Airway epithelial cell (primary cell): Measurements from ENCODE around the gene IL32. TPM values are rescaled to one million over a fixed set of nuclear protein-coding genes. Genes with fewer than 3 reads are reported as not detected.

Experiments
- total RNA-seq: library from RNA; depleted of rRNA; stranded (reverse); fragments of >200 nt; gene quantifications from 2 replicates; pipeline ENCODE4 v1.2.3, GENCODE V29; 2015

The IL32 gene
- 10.1 and 10.9 TPM in 2 replicates for total RNA-seq

DNA sequence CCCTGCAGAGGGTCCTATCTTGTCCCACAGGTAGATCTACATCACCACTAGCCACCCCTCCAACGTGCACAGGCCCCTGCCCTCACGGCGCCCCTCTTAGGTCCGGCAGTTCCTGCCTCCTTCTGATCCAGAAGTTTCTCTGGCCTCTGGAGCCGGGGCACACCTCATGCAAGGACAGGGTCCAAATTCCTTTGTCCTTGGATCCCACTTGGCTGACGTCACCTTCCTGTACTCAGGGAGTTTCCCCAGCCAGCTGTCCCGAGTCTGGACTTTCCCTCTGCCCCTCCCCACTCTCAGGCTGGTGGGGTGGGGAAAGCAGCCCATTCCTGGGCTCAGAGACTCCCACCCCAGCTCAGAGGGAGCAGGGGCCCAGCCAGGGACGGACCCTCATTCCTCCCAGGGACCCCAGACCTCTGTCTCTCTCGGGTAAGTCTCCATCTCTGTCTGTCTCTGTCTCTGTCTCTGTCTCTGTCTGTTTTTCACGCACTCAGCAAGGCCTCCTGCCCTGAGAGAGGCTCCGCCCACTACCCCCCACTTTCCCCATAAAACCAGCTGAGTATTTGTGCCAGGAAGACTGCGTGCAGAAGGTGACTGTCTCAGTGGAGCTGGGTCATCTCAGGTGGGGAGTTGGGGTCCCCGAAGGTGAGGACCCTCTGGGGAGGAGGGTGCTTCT, at the start of gene IL32:
IL32 (plus strand) TSS at position 572 of the 673 bp plus-strand sequence. CDS start 172 bp downstream, outside the sequence.

DNA sequence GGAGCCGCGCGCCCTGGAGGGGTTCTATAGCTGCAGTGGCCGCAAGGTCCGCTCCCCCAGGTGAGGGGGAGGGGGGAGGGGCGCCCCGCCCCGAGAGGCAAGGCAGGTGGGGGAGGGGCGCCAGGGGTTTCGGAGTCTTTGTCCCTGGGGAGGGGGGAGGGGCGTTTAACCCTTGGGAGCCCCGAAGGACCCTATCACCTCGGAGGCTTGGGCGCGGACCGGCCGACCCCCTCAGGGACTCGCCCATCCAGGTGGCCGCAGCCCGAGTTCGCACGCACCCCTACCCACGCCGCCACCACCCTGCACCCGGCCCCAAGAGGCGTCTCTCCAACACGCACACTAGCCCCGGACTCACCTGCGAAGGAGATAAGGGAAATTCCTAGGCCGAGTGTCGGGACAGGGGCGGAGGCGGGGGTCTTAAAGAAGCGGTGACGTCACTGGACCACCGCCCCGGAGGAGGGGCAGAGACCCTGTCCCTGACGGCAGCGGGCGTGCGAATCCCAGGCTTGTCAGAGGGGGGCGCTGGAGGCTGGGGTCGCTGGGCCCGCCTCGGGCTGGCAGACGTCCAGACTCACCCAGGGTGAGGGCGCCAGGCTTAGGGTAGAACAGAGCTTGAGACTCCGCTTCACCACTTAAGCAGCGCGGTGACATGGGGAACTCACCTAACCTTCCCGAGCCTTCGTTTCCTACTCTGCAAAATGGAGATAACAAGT, 47.5 kb upstream of the IL32 start, which contains the start of gene CLDN6:
CLDN6 (minus strand) TSS at position 390 of the 713 bp plus-strand sequence. CDS start 2,162 bp downstream, outside the sequence.

DNA sequence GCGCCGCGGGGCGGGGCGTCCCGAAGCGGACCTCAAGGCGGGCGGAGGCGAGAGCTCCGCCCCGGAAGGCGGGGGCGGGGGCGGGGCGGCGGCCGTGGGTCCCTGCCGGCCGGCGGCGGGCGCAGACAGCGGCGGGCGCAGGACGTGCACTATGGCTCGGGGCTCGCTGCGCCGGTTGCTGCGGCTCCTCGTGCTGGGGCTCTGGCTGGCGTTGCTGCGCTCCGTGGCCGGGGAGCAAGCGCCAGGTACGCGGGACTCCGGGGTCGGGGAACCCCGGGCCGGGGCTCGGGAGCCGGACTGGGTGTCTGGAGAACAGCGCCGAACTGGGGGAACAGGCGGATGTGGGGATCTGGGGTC, 45.2 kb upstream of the IL32 start, which contains the start of gene TNFRSF12A:
TNFRSF12A (plus strand) TSS at position 122 of the 357 bp plus-strand sequence; CDS start at position 152, 30 bp downstream.

DNA sequence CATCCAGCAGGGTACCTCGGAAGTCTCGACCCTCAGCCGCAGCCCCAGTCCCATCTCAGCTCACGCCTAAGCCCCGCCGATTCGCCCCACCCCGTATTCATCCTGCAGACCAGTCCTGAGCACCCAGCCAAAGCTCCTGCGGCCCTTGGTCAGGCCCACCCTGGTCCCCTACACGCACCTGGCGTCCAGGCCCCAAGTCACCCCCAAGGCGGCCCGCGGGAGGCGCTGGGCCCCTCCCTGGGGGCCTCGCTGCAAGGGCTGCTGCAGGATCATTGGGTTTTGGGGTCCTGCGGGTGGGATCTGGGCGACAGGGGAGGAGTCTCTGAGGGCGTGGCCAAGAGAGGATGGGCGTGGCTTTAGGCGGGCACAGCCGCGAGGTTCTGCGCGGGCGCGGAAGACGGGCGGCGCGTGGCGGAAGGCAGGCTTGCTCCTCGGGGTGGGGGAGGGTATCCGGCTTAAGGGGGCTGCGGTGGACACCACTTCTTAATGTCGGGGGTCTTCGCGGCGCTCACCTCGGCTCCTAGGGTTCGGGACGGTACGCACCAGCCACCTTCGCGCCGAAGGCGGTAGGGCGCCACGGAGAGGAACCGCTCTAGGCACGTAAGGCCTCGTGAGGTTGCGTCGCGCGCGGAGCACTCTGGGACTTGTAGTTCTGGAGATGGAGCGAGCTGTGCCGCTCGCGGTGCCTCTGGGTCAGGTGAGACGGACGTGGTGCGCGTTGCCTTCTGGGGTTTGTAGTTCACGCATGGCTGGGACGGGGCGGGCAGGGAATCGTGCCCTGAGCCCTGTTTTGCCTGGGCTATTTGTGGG, 41.6 kb upstream of the IL32 start, which contains the start of the genes HCFC1R1 and THOC6:
HCFC1R1 (minus strand) TSS at position 274 of the 810 bp plus-strand sequence; CDS start at position 273, 1 bp downstream.
THOC6 (plus strand) TSS at position 367 of the 810 bp plus-strand sequence; CDS start at position 659, 292 bp downstream.

GRCh38 chr16:3036726-3037315, 28.6 kb upstream of the IL32 start, which contains the start of gene BICDL2:
BICDL2 (minus strand) TSS chr16:3036944; CDS start chr16:3035496, 1,448 bp downstream.

DNA sequence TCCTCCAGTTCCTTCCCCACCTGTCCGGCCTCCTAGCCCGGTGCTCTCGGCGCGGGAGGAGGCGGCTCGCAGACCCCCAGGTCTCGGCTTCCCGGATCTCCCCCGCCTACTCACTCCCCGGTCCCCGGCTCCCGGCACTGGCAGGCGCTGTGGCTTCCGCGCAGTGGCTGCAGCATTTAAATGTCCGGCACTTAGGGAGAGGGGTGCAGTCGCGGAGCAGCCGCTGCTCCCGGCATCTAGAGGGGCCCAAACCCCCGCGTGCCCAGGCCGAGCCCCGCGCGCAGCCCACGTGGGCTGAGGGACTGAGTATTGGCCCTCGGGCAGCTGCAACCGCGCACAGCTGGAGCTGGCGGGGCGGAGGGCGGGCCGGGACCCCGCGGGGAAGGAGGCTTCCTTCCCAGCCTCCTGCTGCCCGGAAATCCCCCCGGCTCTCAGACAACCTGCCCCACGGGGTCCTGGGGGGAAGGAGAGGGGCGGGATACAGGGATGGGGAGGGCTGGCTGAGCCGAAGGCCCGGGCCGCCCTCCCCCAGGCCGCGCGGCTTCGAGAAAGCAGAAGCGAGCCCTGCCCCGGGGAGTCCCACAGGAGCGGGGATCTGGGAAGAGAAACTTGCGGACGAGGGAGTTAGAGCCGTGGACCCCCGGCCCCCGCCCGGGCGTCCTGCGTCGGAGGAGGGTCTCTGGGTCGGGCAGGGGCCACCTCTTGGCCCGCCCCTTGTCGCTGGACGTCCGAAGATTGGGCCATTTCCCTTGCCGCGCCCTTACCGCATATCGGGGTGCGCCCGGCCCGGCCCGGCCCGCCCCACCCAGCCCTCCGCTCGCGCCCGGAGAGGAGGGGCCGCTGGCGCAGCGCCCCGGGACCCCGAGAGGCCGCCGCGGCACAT, 19.4 kb upstream of the IL32 start, which contains the start of gene MMP25:
MMP25 (plus strand) TSS at position 804 of the 883 bp plus-strand sequence. CDS start 357 bp downstream, outside the sequence.

DNA sequence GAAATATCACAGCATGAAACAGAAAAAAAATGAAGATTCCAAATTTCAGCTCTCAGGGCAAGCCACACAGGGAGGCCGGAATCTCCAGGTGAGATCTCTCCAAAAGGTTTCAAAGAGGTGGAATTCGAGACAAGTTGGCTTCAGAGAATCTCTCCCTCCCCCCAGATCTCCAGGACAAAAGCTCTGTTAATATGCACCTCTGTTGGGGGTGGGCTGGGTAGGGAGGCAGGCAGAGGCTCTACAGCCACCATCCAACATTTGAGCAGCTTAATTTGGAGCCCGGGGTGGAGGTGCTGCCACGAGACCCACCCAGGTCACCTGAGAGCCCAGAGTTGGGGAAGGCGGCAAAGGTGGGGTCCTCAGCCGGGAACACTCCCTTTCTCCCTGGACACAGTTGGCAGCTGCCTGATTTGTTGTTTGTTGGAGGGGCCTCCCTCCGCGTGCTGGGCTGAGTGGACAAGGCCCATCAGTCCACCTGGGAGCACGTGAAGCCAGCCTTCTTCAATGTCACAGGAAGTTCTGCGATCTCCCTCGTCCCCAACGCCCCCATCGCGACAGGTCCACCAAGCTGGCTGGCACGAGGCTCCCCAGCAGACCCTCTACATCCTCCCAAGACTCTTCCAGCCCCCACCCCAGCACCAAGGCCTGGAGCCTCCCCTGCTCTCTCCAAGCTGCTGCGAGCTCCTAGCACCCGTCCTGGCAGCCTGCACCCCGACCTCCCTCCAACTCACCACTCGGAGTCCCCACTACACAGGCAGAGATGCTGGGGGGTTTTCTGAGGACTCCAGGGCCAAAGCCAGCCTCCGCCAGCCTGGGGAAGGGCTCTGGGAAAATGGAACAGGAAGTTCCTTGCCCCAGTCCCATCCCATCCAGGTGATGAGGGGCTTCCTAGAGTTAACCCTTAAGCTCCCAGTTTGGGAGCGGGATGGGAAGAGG, 33.3 kb downstream of the IL32 start, which contains the start of gene ZSCAN10:
ZSCAN10 (minus strand) TSS at position 836 of the 936 bp plus-strand sequence. CDS start 6,357 bp downstream, outside the sequence.

GRCh38 chr16:3112058-3112880, 46.8 kb downstream of the IL32 start, which contains the start of gene ZNF205:
ZNF205 (plus strand) TSS chr16:3112586; CDS start chr16:3113431, 845 bp downstream.

Other genes with a start within 250 kb of the IL32 start
- gene PRSS21, start 248.4 kb upstream of the IL32 start, total RNA-seq, result 3.4 and 7.5 TPM in 2 replicates
- 3.0 and 3.2 TPM in 2 replicates for gene ZG16B, start 235.3 kb upstream of the IL32 start, total RNA-seq
- gene PRSS22, start 207.5 kb upstream of the IL32 start, total RNA-seq, result 21.6 and 23.4 TPM in 2 replicates
- 74.3 and 115 TPM in 2 replicates for gene FLYWCH2, start 182.4 kb upstream of the IL32 start, total RNA-seq
- gene FLYWCH1, start 153.7 kb upstream of the IL32 start, total RNA-seq, result 38.6 and 46.0 TPM in 2 replicates
- gene KREMEN2, start 101.4 kb upstream of the IL32 start, total RNA-seq, result 22.7 and 23.4 TPM in 2 replicates
- gene PAQR4, start 96.3 kb upstream of the IL32 start, total RNA-seq, result 20.6 and 27.6 TPM in 2 replicates
- gene PKMYT1, start 85.2 kb upstream of the IL32 start, total RNA-seq, result 52.6 and 82.7 TPM in 2 replicates
- 0.49 TPM in 1 of 2 replicates, not detected in the other for gene CLDN9, start 52.7 kb upstream of the IL32 start, total RNA-seq
- gene CLDN6, start 47.5 kb upstream of the IL32 start, total RNA-seq, result 0.63 and 0.70 TPM in 2 replicates
- gene TNFRSF12A, start 45.3 kb upstream of the IL32 start, total RNA-seq, result 298 and 319 TPM in 2 replicates
- 27.3 and 35.7 TPM in 2 replicates for gene HCFC1R1, start 41.7 kb upstream of the IL32 start, total RNA-seq
- gene THOC6, start 41.6 kb upstream of the IL32 start, total RNA-seq, result 35.3 and 36.5 TPM in 2 replicates
- gene BICDL2, start 28.7 kb upstream of the IL32 start, total RNA-seq, result 18.6 and 24.9 TPM in 2 replicates
- gene MMP25, start 19.1 kb upstream of the IL32 start, total RNA-seq, result 0.46 and 0.56 TPM in 2 replicates
- gene ZSCAN10, start 33.7 kb downstream of the IL32 start, total RNA-seq, result not detected in 2 replicates
- 18.0 and 20.3 TPM in 2 replicates for gene ZNF205, start 46.9 kb downstream of the IL32 start, total RNA-seq
- 4.9 and 9.0 TPM in 2 replicates for gene ZNF213, start 69.4 kb downstream of the IL32 start, total RNA-seq
- gene OR1F1, start 122.6 kb downstream of the IL32 start, total RNA-seq, result 0.78 TPM in 1 of 2 replicates, not detected in the other
- 5.0 and 5.7 TPM in 2 replicates for gene ZNF200, start 169.5 kb downstream of the IL32 start, total RNA-seq
- under 0.01 TPM in 1 of 2 replicates, not detected in the other for gene MEFV, start 191.0 kb downstream of the IL32 start, total RNA-seq
- 31.0 and 34.0 TPM in 2 replicates for gene ZNF263, start 217.9 kb downstream of the IL32 start, total RNA-seq
- 1.5 TPM in 2 replicates for gene TIGD7, start 239.8 kb downstream of the IL32 start, total RNA-seq
- gene ZNF75A, start 239.9 kb downstream of the IL32 start, total RNA-seq, result 6.1 and 10.2 TPM in 2 replicates